BJ (cell line): ENCODE data around the gene HCAR2. TPM values are rescaled to one million over a fixed set of nuclear protein-coding genes. Genes with fewer than 3 reads are reported as not detected.
"Not testable (repeated sequence)": the region's sequence is repeated elsewhere in the genome, so short reads cannot be mapped to it uniquely, and the experiment has no call there.

Source experiments
- CTCF ChIA-PET: fragments of 350-600 bp; formaldehyde crosslinking; extraction: SDS; loops from one replicate; lab custom pipeline; 2021; ENCODE audit warnings: antibody characterized with exemption, inconsistent platforms; lab: Yijun Ruan, JAX
- POLR2A ChIA-PET: fragments of 300-600 bp; sonication (Branson Sonifier 250); formaldehyde crosslinking; extraction: SDS; loops from one replicate; lab custom pipeline; 2021; ENCODE audit warnings: antibody characterized with exemption; lab: Charles Lee
- DNase-seq: peaks from one replicate; pipeline ENCODE4 v3.0.0-alpha.2; 2011; ENCODE audit warnings: low read depth
- H3K27me3 ChIP-seq: 2 replicates; pipeline ENCODE4 v1.6.0; 2011; ENCODE audit warnings: low read length; ENCODE audit not compliant: control insufficient read depth, insufficient read depth
- H3K36me3 ChIP-seq: 2 replicates; pipeline ENCODE4 v1.5.1; 2011; ENCODE audit warnings: low read length; ENCODE audit not compliant: control insufficient read depth, insufficient read depth
- H3K4me3 ChIP-seq: 2 replicates; pipeline ENCODE4 v1.5.1; 2011; ENCODE audit warnings: low read depth, mild to moderate bottlenecking, control low read depth, low read length
- polyA minus RNA-seq: library from RNA; depleted of rRNA, polyadenylated mRNA; stranded (reverse); fragments of >200 nt; gene quantifications from 2 replicates; pipeline ENCODE4 v1.2.3, GENCODE V29; 2011; rRNA and poly(A)+ RNA removed
- polyA plus RNA-seq: library from polyadenylated mRNA; depleted of rRNA; stranded (reverse); fragments of >200 nt; gene quantifications from 2 replicates; pipeline ENCODE4 v1.2.3, GENCODE V29; 2011; rRNA removed
- TF ChIP-seq, protein P1 (sequence below): IDR thresholded peaks from 2 replicates; pipeline ENCODE4 v1.5.1; 2011; ENCODE audit warnings: low read depth, mild to moderate bottlenecking, control low read depth, inconsistent platforms, low read length, moderate library complexity; ENCODE audit not compliant: insufficient read depth

The HCAR2 gene
- polyA plus RNA-seq (not detected in 2 replicates), polyA minus RNA-seq (not detected in 2 replicates)

- POLR2A ChIA-PET, H3K27me3 ChIP-seq, CTCF ChIA-PET, DNase-seq, H3K36me3 ChIP-seq, H3K4me3 ChIP-seq: not testable (repeated sequence)
Measured at GRCh38 chr12:122702890-122703611, at the start of gene HCAR2. Gene HCAR2 (minus strand): TSS chr12:122703357. CDS start chr12:122703283, 74 bp downstream.

GRCh38 chr12:122752464-122753318 lies 49.5 kb upstream of the HCAR2 start, which contains the start of gene DENR:
Gene DENR (plus strand): TSS chr12:122752824. CDS start chr12:122753702, 878 bp downstream.
- Histone ChIP-seq H3K27me3 (no peaks in the 10 kb centered on the region), H3K4me3 (peak within 1 kb of the TSS; percentile 95), H3K36me3 (peaks cover 3% of the 10 kb centered on the region)
- peak; percentile 84 for DNase-seq
- CTCF ChIA-PET = interaction anchor here (0.5 to 3.0 kb wide), 13 partner anchors 13 to 353 kb away, joined by 3 to 68 read pairs (median 4); no protein-coding TSS in a partner anchor
- TF ChIP-seq, protein P1, sequence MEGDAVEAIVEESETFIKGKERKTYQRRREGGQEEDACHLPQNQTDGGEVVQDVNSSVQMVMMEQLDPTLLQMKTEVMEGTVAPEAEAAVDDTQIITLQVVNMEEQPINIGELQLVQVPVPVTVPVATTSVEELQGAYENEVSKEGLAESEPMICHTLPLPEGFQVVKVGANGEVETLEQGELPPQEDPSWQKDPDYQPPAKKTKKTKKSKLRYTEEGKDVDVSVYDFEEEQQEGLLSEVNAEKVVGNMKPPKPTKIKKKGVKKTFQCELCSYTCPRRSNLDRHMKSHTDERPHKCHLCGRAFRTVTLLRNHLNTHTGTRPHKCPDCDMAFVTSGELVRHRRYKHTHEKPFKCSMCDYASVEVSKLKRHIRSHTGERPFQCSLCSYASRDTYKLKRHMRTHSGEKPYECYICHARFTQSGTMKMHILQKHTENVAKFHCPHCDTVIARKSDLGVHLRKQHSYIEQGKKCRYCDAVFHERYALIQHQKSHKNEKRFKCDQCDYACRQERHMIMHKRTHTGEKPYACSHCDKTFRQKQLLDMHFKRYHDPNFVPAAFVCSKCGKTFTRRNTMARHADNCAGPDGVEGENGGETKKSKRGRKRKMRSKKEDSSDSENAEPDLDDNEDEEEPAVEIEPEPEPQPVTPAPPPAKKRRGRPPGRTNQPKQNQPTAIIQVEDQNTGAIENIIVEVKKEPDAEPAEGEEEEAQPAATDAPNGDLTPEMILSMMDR = peak; percentile 85
- POLR2A ChIA-PET = interaction anchor here (0.6 to 0.8 kb wide), 2 partner anchors 346 to 621 kb away, joined by 6 to 17 read pairs; no protein-coding TSS in a partner anchor

GRCh38 chr12:122750781-122751515 lies 47.8 kb upstream of the HCAR2 start:
- H3K4me3 ChIP-seq, H3K36me3 ChIP-seq, CTCF ChIA-PET, H3K27me3 ChIP-seq, DNase-seq, POLR2A ChIA-PET: not testable (repeated sequence)

DNA sequence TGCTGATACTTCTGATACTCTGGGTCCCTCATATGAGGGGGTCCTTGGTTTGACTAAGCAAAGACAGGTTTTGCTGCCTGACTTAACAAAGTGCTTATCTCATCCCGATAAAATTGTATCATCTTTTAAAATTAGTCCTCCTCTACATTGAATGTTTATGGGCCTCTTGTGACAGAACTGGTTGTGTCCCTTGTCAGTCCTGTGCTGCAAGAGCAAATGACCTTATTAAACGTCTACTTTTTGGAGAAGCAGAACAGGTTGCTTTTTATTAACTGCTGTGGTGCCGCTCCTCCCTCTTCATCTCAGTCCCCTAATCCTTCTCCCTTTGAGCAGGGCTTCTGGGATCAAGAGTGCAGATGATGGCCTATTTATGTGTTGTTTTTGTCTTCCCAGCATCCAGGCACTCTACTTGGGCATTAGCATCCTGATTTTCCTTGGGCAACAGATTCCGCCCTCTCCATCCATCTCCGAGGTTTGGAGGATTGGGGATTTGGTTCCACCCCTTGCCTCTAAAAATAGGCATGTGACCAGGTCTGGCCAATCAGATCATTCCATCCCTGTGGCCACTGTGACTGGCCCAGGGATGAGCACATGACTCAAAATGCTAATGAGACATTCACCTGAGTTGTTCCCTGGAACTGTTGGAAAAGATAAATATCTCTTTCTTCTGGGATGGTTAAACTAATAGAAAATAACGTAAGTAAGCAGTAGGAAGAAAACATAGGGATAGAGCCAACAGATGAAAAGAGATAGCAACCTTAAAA lies 46.6 kb upstream of the HCAR2 start:
- H3K4me3 ChIP-seq = no peak overlapping the region
- ChIA-PET CTCF (interaction anchor here (4.1 kb wide), 1 partner anchor 112 kb away, joined by 32 read pairs; no protein-coding TSS in a partner anchor), POLR2A (no interaction called here)
- H3K27me3 ChIP-seq = no peaks in the 10 kb centered on the region
- no peak for DNase-seq
- no peaks in the 10 kb centered on the region for H3K36me3 ChIP-seq
- TF ChIP-seq, protein P1 = no peak

DNA sequence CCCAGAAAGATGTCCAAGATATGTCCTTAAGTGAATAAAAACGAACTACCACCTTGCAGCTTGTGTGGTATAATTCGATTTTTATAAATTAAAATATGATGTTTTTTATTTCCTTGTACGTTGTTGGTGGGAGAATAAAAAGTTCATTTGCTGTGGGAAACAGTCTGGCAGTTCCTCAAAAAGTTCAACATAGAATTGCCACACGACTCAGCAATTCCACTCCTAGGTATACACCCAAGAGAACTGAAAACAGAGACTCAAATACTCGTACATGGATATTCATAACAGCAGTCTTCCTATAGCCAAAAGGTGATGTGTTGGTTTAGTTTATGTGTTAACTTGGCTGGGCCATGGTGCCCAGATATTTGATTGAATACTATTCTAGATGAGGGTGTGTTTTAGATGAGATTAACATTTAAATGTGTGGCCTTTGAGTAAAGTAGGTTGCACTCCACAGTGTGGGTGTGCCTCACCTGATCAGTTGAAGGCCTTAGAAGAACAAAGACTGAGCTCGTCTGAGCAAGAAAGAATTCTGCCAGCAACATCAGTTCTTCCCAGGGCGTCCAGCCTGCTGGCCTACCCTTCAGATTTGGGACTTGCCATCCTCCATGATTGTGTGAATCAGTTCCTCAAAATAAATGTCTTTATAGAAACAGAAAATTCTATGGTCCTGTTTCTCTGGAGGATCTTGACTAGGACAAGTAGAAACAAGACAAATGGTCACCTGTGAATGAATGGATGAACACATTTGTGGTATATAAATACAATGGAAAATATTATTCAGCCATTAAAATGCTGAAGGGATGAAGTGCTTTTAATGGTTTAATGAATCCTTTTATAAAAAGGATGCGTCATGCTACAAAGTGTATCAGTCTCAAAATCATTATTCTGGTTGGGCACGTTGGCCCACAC lies 44.3 kb upstream of the HCAR2 start:
- no peak for DNase-seq
- Histone ChIP-seq H3K4me3 (no peak overlapping the region), H3K27me3 (no peaks in the 10 kb centered on the region), H3K36me3 (no peaks in the 10 kb centered on the region)
- TF ChIP-seq, protein P1 = no peak
- ChIA-PET POLR2A (no interaction called here), CTCF (interaction anchor here (1.0 to 4.1 kb wide), 2 partner anchors 11 to 110 kb away, joined by 3 to 32 read pairs; no protein-coding TSS in a partner anchor)
